Hepatocyte (in vitro differentiated cells): ENCODE measurements around the gene NUP214.

ENCODE experiments used
- EZH2 ChIP-seq: fragments of 200-600 bp; sonication (generic); IDR thresholded peaks from 2 replicates; pipeline ENCODE4 v1.6.1; 2016; ENCODE audit warnings: antibody characterized with exemption, mild to moderate bottlenecking, borderline replicate concordance
- TF ChIP-seq, protein P1 (sequence below): fragments of 200-600 bp; sonication (generic); IDR thresholded peaks from 2 replicates; pipeline ENCODE4 v1.5.1; 2016; ENCODE audit warnings: antibody characterized with exemption, mild to moderate bottlenecking; ENCODE audit not compliant: poor library complexity

DNA sequence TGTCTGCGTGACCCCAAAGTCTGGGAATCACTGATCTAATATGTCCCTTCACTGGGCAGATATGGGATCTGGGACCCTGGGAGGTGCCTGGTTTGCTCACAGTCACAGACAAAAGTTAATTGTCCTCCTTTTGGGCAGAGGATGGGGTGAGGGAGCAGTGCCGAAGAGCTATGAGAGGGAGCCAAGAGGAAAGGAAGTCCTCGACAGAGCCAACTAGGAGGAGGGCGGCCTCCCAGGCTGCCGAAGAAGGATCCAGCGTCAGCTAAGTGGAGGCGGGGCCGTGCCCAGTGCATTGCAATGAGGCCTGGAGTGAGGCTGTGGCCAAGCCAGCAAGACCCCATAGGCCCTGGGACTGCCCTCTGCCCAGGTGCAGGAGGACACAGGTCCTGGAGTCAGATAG lies 17.6 kb upstream of the NUP214 start:
- TF ChIP-seq, protein P1, sequence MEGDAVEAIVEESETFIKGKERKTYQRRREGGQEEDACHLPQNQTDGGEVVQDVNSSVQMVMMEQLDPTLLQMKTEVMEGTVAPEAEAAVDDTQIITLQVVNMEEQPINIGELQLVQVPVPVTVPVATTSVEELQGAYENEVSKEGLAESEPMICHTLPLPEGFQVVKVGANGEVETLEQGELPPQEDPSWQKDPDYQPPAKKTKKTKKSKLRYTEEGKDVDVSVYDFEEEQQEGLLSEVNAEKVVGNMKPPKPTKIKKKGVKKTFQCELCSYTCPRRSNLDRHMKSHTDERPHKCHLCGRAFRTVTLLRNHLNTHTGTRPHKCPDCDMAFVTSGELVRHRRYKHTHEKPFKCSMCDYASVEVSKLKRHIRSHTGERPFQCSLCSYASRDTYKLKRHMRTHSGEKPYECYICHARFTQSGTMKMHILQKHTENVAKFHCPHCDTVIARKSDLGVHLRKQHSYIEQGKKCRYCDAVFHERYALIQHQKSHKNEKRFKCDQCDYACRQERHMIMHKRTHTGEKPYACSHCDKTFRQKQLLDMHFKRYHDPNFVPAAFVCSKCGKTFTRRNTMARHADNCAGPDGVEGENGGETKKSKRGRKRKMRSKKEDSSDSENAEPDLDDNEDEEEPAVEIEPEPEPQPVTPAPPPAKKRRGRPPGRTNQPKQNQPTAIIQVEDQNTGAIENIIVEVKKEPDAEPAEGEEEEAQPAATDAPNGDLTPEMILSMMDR: no peak
- TF ChIP-seq EZH2: no peak
